ENCODE data around the gene MAPK8IP1.
"Not testable (repeated sequence)": the region's sequence is repeated elsewhere in the genome, so short reads cannot be mapped to it uniquely, and the experiment has no call there.

Gene MAPK8IP1

DNA sequence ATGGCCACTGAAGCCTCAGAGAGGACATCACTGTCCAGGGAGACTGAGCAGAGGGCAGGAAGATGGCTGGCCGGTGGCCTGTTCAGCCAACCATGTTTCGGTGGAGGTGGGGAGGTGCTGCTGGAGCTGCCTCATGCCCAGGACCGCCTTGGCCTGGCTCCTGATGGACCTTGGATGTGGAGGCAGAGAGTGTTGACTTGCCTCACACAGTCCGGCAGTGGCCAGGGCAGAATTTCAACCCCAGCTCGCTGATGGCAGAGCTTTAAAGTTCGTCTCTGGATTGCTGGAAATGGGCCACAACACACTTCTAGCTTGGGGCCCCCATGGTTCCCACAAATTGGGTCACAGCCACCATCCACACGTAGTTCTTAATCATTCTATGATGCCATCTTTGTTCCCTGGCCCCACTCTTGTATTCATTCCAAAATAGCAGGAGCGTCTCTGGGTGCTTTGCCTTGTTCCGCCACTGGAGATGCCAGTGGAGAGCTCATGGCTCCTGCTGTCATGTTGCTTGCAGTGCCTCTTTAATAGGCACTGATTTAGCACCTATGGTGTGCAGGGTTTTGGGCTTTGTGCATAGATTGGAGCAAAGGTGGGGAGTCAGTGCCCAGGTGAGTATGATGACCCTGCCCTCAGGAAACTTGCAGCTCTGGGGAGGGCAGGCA, 5.6 kb downstream of the MAPK8IP1 start:
- no peak for ATAC-seq

- ATAC-seq = no peak
These were observed 7.4 kb downstream of the MAPK8IP1 start for GRCh38 chr11:45892856-45893255.

DNA sequence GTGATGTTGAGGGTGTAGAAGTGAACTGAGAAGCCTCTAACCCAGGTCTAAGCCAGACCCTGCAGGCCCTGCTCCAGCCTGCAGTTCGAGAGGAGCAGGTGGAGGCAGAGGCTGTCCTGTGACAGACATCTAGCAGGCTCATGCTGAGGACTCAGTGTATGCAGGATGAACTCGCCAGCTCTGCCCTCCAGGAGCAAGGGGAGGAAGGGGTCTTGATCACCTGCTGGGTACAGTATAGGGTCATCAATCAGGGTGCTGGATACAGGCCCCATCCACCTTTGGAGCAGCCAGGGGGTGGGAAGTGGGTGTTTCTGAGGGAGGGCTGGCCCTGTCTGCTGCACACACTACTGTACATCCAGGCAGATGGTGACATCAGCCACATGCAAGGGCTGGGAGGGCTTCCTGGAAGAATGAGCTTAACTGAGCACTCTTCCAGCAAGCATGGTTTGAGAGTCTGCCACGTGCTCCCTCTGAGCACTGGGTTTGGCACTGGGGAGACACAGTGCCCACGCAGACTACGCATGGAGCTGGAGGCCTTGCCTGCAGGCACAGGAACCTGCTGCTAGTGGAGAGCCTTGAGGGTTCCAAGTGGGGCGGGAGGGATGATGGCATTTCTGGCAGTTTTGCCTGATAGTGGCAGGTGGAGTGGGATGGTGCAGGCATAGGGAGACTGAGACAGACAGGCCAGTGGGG, 9.2 kb downstream of the MAPK8IP1 start:
- ATAC-seq = no peak

DNA sequence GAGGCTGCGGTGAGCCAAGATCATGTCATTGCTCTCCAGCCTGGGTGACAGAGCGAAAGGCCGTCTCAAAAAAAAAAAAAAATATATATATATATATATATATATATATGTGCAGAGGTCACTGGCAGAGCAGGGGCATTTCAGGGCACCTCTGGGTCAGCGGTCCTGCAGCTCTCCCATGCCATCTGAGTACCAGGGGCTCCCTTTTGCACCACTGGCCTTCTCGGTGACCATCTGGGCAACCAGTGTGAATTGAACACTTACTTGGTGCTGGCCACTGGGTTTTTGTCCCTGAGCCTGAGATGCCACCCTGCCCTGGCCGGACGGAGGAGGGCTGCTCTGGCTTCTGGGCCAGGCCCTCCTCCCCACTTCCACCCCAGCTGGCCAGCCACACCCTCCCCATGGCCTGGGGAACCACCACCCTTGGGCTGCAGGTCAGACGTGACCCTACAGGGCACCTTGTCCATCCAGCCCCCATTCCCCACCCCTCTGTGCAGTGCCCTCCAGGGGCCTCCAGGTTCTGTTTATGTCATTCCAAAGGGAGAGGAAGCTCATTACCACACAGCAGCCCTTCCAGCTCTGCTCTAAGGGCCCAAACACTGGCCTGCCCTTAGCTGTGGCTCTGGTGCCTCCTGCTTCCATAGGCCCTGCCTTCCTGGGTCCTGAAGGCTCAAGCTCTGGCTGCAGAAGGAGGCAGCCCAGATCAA, 10.3 kb downstream of the MAPK8IP1 start:
- ATAC-seq = no peak

DNA sequence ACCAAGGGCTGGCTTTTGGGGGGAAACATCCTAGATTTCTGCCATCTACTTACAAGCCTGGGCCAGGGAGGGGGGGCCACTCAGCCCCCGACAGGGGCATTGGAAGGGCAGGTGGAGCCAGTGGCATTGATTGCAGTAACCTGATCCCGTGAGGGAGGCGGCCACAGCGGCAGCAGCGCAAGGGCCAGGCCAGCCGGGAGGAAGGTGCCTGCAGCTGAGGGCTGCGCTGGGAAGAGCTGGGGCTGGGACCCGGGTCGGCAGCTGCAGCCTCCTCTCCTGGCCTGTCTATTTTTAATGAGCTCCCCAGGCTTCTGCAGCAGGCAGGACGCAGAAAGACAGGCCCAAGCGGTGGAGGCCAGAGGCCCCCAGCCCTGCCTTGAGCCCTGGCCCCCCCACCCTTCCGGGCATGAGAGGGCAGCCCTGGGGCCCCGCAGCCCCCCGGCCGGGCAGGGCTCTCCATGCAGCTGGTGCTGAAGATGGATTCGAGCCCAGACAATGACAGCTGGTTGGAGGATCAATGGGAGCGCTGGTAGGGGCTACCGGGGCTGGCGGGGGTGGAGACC, 11.1 kb downstream of the MAPK8IP1 start:
- ATAC-seq = no peak

GRCh38 chr11:45897556-45897955, 12.1 kb downstream of the MAPK8IP1 start:
- no peak for ATAC-seq

GRCh38 chr11:45899086-45899447, 13.6 kb downstream of the MAPK8IP1 start:
- ATAC-seq = no peak

- peak; percentile 75 to 83 for ATAC-seq
These were observed 14.2 kb downstream of the MAPK8IP1 start for GRCh38 chr11:45899448-45900174.

DNA sequence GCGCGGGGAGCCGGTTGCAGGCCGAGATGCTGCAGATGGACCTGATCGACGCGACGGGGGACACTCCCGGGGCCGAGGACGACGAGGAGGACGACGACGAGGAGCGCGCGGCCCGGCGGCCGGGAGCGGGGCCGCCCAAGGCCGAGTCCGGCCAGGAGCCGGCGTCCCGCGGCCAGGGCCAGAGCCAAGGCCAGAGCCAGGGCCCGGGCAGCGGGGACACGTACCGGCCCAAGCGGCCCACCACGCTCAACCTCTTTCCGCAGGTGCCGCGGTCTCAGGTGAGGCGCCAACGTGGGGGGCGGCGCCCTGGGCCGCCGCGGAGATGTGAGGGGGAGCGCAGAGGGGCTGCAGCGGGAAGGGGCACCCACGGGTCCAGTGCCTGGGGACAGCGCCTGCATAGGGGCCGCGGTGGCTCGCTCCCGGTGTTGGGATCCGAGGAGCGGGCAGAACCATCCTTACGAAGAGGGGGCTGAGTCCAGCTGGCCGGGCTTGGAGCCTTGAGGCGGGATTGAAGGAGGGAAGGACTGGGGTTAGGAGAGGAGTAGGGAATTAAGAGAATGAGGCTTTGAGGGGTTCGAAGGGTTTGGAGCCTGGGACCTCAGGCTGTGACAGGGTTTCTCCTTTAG, 14.8 kb downstream of the MAPK8IP1 start:
- ATAC-seq = not testable (repeated sequence)

GRCh38 chr11:45900916-45901617, 15.6 kb downstream of the MAPK8IP1 start:
- no peak for ATAC-seq

DNA sequence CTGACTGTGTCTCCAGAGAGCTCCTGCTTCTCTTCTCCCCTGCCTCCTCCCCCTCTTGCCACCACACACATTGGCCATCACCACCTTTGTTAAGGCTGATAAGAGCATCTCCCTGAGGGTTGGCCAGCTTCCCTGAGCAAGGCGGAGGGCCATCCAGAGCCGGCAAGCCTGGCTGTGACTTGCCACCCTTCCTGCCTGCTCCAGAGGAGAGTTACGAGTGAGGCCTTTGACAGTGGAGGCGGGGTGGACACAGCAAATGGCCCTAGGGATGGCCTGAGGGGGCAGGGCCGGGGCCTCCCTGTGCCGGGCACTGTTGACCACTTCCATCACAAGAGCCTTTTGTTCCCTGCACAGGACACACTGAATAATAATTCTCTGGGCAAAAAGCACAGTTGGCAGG, 16.2 kb downstream of the MAPK8IP1 start:
- ATAC-seq = no peak

- no peak for ATAC-seq
These were observed 17.3 kb downstream of the MAPK8IP1 start for GRCh38 chr11:45902452-45903380.

DNA sequence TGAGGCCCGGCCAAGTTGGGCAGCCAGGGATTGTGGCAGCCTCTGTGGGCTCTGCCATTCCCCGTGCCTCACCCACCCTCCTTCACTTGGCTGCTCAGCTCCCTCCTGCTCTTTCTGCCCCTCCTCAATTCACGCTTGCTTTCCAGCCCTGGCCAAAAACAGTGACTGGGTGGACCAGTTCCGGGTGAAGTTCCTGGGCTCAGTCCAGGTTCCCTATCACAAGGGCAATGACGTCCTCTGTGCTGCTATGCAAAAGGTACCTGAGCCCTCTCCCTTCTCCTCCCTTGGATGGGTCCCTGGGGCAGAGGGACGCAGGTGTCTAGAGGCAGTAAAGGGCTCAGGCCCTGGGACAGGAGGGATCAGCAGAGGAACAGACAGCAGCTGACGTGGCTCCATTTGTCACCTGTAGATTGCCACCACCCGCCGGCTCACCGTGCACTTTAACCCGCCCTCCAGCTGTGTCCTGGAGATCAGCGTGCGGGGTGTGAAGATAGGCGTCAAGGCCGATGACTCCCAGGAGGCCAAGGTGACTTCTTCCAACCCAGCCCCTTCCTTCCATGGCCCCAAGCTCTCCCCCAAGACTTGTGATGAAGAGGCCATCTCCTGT, 19.0 kb downstream of the MAPK8IP1 start:
- no peak for ATAC-seq

DNA sequence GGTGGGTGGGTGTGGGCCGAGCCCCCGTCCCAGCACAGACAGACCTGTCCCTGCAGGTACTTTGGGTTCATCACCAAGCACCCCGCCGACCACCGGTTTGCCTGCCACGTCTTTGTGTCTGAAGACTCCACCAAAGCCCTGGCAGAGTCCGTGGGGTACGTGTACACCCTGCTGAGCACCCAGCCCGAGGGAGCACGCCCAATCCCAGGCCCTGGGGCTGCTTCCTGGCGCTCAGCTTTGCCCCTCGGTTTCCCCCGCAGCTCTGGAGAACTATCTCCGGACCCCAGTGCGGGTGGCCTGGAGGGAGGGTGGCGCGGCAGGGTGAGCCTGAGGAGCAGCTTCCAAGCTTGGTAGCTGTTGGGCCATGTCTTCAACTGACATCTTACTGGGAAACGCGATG, 19.6 kb downstream of the MAPK8IP1 start:
- no peak for ATAC-seq

DNA sequence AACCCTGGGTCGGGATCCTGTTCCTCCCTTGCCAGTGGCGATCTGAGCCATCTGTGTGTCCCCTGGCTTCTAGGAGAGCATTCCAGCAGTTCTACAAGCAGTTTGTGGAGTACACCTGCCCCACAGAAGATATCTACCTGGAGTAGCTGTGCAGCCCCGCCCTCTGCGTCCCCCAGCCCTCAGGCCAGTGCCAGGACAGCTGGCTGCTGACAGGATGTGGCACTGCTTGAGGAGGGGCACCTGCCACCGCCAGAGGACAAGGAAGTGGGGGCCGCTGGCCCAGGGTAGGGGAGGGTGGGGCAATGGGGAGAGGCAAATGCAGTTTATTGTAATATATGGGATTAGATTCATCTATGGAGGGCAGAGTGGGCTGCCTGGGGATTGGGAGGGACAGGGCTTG, 20.1 kb downstream of the MAPK8IP1 start:
- not testable (repeated sequence) for ATAC-seq

- ATAC-seq = peak; percentile 15 to 22
These were observed 20.7 kb downstream of the MAPK8IP1 start for GRCh38 chr11:45906096-45906682.

GRCh38 chr11:45906965-45907611, 21.6 kb downstream of the MAPK8IP1 start, which contains the start of gene FREY1:
Gene FREY1, minus strand, starts transcription at chr11:45907271. Its CDS starts 26 bp downstream, at chr11:45907245.
- no peak for ATAC-seq

DNA sequence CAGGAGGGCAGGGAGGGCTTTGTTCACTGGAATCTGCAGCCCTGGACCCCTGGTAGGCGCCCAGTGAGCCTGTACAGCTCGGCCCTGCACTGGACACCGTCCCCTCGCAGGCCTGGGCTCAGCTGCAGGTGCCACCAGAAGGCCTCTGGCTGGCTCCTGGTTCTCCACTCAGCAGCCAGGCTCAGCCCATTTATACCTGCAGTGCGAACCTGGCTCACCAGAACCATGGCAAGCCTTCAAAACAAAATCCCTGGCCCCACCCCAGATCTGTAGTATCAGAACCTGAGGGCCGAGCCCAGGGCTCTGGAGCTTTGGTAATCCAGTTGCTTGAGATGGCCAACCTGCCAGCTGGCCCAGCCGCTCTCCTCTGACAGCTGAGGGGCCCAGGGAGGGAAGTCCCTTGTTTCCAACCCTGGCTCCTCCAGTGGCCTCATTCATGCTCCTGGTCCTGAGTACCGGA, 22.5 kb downstream of the MAPK8IP1 start:
- no peak for ATAC-seq

All from activated CD4-positive, CD25-positive, alpha-beta regulatory T cell treated with anti-CD3 and anti-CD28 coated beads, Interleukin-2, amount 50 U/mL, for 24 hours (primary cell).